ENCODE measurements around the gene SLC25A26.

GRCh38 chr3:66172394-66172793 lies 48.4 kb upstream of the SLC25A26 start:
- TF ChIP-seq CTCF (conservative IDR thresholded peaks at IDR 0.05) (no peak), ZFX (IDR thresholded peaks at IDR 0.05) (no peak)

Data from C4-2B (cell line).